COLO668 (cell line): Measurements from ENCODE around the gene MRPL10.

Source experiments
- DNase-seq: peaks from one replicate; lab custom pipeline; 2025; ENCODE audit not compliant: unreplicated experiment; lab: John Stamatoyannopoulos, UW

The MRPL10 gene

DNA sequence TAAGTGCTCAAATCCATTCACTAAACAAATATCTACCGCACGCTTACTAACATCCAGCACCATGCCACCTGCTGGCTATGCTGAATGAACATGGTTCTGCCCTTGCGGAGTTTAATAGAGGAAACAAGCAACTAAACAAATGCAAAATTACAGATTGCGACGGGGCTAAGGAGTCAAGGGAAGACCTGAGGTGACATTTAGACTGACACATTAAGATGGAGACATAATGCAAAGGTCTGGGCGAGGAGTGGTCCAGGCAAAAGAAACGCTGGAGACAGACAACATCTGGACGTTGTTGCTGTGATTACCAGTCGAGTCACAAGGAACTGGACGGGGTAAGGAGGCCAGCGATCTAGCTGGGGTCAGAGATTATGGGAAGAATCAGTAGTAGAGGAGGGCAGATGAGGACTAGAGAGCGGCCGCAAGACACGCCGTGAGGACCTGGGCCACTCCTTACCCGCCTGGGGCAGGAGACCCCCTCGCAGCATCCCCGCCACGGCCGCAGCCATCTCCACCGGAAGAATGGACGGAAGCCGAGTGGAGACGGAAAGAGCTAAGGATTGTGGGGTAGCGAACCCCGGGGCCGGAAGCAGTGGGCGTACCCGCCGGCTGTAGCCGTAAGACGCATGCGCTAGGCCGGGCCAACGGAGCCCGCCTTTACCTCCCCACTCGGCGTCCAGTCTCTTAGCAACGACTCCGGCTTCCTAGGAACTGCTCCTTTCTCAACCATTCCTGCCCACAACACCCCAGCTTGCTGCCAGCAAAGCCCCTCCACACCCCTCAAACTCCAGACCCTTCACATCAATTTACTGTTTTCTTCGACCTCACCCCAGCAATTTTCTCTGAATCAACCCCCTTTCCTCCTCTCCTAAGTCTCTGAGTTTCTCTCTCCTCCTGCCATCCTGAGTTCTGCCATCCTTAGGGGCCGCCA lies at the start of gene MRPL10, which contains the start of gene LRRC46:
Gene MRPL10, minus strand, starts transcription at position 539 of the 931 bp plus-strand sequence. Its CDS starts 30 bp downstream, at position 509.
Gene LRRC46, plus strand, starts transcription at position 668 of the 931 bp plus-strand sequence. CDS start 320 bp downstream, outside the sequence.
- peak; percentile 89 for DNase-seq

DNA sequence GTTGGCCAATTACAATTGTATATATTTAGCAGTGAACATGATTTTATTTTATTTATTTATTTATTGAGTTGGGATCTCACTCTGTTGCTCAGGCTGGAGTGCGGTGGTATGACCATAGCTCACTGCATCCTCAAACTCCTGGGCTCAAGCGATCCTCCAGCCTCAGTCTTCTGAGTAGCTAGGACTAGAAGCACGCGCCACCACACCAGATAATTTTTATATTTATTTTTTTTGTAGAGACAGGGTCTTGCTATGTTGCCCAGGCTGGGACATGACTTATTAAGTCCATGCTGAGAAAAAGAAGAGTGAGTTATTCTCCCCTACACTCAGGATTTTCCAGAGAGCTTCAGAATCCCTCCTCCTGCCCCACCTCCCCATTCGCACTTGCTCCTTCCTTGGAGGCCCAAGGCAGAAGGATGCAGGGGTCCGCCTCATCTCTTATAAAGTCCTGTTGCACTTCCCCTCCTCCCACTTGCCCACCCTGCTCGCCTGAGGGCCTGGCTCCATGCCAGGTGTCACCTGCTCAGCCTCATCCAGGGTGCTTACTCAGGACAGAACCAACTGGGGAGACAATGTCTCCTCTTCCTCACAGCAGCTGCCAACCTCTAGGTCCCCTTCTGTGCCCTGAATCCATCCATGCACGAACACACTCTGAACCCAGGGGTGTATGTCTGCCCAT lies 48.6 kb upstream of the MRPL10 start:
- DNase-seq = no peak

DNA sequence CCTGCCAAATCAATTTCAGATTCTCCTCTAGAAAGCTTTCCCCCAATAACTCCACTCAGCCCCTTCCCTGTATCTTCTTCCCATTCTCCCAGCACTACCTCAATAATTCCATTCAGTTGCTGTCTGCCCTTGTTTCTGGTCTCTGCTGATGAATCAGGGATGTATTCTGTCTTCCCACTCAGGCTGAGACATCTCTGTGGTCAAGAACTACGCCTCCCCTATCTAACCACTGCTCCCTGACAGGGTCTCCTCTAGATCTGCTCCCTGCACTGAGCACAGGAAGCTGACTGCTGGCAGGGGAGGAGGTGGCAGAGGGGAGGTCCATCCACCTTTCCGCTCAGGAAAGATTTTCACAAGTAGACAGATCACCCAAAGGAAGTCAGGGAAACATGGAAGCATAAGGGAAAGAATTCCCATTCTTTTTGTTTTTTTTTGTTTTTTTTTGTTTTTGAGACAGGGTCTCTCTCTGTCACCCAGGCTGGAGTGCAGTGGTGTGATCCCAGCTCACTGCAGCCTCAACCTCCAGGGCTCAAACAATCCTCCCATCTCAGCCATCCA lies 47.8 kb upstream of the MRPL10 start:
- DNase-seq = no peak

DNA sequence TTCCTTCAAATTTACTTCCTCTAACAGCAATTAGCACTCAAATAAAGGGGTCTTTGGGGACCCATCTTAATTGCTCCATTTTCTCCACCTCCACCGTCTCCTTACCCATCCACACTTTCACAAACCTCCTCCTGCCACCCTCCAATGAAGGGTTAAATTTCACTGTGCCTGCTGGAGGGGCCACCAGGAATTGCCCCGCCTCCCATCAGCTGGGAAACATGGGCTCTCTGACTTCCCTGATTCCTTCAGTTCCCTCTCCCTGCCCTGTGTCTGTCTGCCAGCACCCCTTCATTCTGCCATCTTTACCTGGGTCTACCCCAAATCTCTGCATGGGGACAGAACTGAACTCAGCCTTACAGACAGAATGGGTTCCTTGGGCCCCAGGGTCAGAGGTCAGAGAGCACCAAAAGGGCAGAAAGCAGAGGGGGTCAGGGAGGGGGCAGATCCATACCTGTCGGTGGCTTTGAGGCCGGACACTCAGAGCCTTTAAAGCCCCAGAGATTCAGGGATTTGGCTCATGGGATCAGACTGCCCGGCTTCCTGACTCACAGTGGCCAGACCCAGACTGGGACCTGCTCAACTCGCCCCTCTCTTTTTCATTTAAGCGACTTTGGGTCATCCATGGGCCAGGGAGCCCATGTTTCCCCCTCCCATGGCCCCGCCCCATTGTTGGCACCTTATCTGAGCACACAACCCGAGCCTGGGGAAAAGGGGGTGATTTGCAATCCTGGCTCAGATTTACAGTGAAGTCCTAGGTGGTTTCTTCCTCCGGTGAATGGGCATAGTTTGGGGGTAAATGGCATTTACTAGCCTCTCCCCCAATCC lies 47.1 kb upstream of the MRPL10 start:
- no peak for DNase-seq

DNA sequence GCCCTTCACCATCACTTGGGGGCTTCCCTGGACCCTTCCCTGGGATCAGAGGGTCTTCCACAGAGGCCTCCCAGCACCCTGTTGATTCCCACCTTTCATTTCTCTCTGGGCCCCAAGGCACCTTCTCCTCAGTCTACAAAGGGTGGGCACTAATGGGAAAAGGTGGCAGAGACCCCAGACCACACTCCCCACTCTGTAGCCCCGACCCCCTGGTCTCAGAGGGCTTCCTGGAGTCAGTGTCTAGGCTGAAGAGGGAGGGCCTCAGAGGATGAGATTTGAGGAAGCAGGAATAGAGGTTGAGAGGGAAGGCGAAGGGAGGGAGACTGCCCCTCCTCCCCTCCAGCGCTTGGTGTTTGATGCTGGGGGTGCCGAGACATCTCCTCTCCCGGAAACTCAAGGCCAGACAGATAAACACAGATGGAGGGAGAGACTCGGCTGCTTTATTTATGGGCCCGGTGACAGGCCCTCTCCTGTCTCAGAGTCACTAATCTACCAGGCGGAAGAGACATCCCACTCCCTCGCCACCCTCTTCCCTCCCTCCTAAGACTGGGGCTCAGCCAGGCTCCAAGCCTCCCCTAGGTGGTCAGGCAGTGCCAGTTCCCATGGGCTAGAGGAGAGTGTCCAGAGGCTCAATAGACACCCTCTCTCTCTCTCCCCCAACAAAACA lies 46.2 kb upstream of the MRPL10 start:
- no peak for DNase-seq

DNA sequence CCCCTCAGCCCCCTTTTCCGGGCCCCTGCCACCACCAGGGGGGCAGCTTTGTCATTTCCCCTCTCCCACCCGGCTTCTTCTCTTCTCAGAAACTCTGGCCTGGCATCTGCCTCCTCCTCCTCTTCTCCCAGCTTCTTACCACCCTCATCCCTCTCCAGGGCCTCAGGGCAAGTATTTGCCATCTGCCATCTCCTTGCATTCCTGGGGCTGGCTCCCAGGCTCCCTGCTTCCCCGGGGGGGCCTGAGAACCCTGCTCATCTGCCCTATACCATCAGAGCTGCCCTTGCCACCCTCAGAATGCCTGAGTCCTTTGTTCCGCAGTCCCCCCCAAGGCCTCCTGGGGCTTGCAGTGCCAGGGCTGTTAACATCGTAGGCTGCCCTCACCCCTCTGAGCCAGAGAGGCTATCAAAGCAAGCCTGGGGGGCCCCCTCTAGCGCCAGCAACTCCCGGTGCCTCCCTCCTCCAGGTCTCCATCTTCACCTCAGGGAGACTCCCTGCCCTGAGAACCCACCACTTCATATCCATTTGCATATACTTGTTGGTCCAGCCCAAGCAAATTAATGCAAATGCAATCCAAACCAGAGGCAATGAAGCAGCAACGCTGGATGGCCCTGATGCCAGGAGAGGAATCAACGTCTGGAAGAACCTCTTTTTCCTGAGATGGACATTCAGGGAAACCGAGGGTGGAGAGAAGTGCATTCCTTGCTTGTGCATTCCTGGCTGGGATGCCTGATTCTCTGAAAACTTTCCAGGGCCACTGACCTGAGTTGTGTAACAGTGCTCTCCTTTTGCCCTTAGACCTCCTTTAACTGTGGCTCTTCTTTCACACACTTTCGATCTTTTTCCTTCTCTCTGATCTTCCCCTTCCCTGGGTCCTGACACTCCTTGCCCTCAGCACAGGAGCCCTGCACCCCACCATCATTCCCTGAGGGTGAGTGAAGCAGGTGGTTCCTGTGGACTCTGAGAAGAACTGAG lies 44.0 kb upstream of the MRPL10 start:
- DNase-seq = no peak

DNA sequence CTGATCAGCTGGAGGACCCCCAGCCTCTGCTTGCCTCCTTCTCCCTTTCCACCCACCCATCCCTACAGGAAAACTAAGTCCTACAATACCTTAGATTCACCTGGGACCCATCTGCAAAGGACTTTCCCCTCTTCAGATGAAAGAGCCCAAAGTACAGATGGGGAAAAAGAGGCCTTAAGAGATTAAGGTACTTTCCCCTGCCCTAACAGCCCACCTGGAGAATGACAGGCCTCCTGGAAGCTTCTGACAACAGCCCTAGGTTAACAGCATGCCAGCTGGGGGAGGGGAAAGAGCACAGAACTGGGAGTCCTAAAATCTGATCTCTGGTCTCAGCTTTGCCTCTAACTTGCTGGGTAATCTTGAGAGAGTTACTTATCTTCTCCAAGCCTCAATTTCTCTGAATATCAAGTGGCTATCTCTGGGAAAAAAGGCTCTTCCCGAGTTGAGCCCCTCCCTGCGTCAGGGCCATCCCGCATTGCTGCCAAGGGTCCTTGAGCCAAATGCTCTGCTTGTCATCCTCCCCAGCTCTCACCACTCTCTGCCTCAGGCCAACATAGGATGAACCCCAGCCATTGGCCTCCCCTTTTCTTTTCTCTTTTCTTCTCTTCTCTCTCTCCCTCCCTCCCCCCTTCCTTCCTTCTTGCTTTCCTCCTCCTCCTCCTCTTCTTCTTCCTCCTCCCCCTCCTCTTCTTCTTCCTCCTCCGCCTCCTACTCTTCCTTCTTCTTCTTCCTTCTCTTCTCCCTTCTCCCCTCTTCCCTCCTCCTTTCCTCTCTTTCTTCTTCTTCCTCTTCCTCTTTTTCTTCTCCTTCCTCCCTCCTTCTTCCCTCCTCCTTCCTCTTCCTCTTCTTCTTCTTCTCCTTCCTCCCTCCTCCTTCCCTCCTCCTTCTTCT lies 42.1 kb upstream of the MRPL10 start:
- no peak for DNase-seq

DNA sequence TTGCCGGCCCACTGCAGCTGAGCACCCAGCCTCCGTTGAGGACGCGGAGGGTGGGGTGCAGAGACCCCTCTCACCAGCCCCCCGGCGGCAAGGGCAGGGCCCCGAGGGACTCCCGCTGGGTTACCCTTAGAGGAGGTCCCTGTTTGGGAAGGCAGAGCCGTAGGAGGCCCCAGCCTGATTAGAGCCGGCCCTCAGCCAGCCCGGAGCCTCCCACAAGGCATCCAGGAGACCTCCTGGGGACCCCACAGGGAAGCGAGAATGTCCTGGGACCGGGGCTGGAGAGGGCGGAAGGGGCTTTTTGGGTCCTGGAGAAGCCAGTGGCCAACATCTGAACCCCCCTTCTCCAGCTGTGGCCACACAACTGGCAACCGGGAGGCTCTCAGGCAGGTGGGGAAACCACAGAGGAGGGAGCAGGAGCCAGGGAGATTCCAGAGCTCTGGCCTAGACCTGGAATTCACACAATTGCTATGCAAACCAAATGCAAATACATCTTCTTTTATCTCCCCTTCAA lies 41.4 kb upstream of the MRPL10 start:
- DNase-seq = no peak

DNA sequence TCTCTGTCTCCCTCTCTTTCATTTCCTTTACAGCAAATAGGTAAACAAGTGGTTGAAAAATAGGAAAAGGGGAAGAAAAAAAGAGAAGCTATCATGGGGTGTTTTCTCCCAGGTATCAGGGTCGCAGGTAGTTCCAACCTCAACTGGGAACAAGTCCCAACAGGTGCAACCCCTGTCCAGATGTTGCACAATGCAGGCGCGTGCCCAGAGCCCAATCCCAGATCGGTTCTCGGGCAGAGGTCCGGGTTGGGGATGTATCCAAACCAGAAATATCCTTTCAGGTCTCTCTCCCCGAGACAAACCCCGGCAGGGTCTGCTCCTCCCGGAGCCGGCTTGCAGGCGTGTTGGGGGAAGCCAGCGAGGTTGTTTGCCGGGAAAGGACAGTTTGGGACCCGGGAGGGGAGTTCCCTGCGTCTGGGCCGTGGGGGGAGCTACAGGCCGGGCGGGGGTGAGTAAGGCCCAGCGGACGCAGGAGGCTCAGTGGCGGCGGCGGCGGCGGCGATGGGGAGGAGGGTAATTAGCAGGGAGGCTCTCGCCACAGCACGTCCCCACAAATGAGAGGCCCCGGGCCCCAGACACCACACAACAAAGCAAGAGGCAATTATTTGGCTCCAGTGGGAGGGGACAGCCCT lies 40.8 kb upstream of the MRPL10 start:
- no peak for DNase-seq

DNA sequence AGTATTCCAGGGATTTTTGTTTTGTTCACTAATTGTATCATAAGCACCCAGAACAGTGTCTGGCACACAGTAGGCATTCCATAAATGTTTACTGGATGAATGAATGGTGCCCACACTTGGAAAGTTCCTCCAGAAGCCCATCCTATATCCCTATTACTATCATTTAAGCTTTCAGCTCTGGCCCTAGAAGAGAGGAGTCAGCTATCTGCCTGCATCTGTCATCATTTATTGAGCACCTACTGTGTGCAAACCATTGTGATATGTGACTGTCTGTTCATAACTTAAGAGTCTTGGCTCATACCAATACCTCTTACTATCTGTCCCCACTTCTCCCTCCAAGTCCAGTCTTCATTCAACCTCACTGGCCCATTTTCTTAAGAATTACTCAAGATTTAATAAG lies 39.7 kb upstream of the MRPL10 start:
- no peak for DNase-seq

DNA sequence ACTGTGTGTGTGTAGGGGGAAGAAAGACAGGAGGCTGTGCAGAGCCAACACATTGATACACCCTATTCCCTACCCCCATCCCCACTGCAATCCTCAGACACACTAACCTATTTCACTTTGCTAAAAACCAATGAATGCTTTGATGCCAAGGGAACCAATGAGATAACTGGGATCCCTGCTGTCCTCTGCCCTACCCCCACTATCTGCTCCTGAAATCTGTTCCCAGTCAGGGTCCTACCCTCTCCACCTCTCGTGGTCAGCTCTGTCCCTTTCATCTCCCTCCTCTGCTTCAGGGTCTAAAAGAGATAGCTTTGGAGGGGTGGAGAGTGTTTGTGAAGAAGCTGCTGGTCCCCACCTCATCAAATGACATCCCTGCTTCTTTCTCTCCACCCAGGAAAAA lies 38.7 kb upstream of the MRPL10 start:
- DNase-seq = no peak

DNA sequence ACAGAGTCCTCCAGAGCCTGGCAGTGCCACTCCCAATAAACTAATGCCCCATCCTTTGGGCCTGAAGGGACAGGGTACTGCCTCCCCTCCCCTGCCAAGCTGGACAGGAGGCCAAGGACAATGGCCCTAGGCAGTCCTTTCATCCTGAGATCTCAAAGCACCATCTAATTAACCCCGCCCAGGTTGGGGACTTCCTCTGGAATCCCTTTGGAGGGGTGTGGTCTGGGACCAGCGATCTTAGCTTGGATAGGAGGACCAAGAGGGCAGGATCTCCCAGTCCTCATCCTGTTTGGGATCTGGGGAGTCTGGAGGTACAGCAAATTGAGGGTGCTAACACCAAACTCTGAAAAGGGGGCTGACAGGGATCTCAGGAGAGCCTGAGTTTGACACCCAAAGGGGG lies 37.8 kb upstream of the MRPL10 start:
- no peak for DNase-seq

DNA sequence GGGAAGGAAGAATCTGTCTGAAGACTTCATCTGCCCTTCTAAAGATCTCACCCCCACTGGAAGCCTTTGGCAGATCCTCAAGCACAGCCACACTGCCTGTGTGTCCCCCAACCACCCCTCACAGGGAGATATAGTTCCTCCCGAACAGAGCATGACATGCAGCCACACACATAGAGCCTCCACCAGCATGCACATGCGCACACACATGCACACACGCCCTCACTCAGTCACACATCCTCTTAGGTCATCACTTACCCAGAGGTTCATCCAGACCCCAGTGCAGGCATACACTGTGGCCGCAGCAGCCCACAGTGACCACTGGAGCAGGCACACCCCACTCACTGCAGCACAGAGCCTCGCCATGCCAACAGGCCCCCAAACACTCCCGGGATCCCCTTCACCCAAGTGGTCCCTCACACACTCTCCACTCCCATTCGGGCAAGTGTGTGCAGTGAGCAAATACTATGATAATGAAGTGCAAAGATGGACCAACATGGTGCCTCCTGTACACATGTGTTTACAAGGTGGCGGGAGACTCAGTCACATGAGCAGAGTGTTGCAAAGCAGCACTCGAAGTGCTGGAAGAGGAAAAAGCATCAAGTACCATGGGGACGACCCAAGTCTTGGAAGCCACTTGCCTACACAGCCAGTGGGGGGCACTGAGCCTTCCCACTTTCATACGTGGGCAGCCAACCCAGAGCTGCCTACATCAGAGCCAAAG lies 36.6 kb upstream of the MRPL10 start:
- DNase-seq = no peak

DNA sequence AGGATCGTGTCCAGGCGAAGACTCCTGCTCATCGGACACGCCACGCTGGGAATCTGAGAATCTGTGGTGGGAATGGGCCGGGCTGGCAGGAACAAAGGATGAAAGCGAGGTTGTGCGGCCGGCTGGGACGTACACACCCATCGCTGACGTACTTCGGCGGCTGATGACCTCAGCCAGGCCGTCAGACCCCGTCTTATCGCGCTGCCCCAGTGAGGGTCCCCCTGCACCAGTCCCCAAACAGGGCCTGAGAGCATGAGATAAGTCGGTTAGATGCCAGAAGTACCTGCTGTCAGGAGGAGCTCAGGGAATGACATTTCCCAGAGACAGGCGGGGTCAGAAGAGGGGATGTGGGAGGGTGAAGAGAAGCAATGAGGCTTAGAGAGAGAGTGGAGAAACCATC lies 35.6 kb upstream of the MRPL10 start:
- DNase-seq = no peak

DNA sequence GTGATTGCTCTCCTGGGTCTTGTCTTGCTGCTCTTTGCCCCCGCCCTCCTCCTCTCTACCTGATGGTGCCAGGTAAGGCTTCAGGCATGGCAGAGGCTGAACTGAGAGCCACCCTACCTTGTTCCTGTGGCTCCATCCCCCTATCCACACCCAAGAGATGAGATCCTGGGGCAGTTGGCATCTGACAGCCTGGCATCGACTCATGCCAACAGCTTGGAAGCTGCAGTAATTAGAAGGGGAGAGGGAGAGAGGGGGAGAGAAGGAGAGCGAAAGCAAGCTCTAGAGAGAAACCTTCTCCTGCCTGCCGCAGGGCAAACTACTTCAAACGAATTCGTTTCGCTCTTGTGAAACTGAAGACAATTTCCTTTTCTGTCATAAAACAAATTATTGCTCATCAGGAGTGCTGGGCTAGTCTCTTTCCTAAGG lies 33.5 kb upstream of the MRPL10 start:
- no peak for DNase-seq

DNA sequence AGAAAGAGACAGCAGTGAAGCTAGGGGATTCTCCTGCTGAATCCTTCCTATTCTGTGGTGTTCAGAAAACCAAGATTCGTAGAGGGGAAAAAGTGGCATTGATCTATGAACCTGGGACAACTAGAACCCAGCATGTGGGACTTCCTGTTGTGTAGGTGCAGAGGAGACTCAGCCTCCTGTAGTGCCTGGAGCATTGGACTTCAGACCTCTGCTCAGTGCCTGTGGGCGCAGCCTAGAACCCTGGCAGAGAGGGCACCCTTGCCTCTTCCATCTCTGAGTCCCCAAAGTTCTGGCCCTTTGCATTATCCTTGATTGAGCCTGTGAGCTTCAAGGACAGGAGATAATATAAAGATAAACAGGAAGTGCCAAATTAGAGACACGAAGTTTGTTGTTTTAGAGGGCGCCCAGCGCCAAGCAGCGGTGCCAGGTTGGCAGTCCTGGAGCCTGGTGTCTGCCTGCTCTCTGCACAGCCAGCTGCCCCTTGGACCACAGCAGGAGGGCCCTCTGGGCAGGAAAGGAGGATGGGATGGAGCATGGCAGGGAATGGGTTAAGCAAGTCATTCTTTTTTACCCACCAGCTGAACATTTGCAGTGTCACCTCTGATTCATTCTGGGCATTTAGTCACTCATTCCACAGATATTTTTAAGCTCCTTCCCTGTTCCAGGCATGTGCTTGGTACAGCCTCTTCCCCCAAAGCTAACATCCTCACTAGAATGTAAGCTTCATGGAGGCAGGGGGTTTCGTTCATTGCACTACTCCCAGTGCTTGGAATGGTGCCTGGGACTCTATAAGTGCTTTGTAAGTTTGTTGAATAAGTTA lies 31.5 kb upstream of the MRPL10 start:
- DNase-seq = no peak
